CD4-positive, alpha-beta T cell treated with Interleukin-21 for 1 hour (primary cell): ENCODE results near the gene APH1B.
"Not testable (repeated sequence)": the region's sequence is repeated elsewhere in the genome, so short reads cannot be mapped to it uniquely, and the experiment has no call there.

ENCODE experiments used
- DNase-seq: peaks from one replicate; pipeline ENCODE4 v3.0.0-alpha.2; 2020

APH1B gene

DNA sequence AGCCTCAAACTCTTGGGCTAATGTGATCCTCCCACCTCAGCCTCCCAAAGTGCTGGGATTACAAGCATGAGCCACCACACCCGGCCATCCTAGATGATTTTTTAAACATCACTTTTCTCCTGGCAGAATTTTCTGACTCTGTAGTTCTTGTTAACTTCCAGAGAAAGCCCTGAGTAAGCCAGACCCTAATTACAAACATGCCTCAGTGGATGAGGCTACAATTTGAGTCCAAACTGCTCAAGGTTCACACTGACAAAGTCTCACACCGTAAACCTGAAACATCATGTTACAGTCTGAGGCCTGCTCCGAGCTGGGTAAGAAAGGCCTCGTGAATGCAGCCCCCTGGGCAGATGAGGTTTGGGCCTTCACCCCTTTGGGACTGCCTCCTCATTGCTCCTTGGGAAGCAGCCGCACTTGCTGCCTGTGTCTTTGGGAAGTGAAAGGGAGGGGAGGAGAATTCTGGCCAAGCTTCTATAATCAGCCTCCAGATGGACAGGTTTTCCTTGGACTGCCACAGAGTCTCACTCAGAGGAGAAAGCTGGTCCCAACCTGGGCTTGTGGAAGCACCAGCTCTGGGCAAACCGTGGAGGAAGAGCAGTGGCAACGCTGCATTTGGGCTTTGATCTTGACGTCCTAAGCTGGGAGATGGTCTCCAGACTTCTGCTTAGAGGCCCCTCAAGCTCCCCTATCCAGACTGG is 58.3 kb downstream of the APH1B start:
- no peak for DNase-seq

DNA sequence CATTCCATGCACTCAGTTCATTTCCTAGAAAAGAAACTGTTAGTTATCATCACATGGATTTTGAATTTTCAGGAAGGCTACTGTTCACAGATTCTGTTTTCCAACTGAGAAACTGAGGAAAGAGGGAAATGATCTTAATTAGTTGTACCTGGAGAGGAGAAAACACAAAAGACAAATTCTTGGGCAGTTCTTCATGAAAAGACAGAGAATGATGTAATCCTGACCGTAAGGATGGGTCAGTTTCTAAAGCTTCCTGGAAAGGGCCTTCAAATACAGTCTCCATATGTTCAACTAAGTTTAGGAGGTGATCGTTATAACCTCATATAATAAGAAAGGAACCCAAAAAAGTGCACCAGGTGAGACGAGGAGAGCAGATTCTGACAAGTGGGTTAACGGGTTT is 59.6 kb downstream of the APH1B start:
- no peak for DNase-seq

DNA sequence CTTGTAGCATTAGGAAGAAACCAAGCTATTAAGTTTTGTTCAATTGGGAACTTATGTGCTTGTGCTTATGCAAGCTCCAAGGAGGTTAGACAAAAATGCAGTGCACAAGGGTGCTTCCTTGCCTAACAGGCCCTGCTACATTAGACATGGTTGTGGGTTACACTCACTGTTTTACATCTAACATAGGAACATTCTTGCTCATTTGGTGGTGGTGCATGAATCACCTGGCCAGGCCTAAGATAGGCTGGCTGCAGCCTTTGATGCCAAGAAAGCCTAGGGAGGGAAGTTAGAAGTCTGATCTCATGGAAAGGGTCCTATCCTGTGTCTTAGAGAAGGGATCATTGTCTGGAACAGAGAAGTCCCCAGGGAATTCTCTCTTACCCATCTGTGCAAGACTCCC is 60.8 kb downstream of the APH1B start:
- no peak for DNase-seq

DNA sequence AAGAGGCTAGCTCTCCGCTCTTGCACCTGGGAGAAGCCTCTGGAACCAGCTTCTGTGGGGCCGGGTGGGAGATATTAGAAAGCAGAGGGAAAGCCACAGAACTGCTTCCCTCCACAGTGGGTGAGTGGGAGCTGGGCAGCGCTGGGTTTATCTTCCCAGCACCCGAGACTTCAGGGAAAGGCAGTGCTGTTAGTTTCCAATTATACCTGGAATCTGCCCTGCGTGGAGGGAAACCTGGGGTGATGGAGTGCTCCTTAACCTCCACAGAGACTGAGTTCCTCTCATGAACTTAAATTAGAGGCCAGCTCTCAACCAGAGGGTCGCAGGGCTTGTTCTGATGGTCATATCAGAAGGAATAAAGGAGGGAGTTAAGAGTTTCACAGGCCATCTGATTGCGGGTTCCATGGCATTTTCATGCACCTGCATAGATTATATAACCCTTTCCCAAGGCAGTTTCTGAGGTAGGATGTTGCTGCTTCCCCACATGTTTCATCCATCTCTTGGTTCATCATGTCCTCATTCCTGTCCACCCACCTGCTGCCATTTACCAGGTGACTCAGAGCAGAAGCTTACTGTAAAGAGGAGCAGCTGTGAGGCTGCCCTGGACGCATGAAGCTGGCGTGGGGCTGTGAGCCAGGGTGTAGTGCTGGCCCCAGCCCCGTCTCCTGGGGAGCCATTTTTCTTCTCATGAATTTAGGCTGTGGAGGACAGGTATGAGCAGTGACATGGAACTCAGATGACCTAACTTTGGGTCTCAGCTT is 61.8 kb downstream of the APH1B start:
- DNase-seq, result no peak

DNA sequence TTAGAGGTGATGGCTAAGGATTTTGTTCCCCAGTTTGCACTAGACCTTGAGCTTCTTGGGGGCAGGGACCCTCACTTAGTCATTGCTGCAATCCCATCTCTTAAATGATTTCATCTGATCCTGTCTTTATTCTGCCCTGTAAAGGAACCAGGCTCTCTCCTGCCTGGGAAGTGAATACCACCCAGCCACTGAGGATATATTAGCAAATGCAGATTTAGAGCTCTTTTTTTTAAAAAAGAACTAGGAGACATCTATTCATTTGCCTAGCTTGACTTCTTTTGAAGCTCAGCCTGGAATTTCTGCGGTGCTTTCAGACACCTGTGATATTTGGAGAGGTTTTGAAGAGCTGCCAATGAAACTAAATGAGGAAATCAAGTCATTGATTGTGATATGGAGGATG is 62.4 kb downstream of the APH1B start:
- DNase-seq, result no peak

DNA sequence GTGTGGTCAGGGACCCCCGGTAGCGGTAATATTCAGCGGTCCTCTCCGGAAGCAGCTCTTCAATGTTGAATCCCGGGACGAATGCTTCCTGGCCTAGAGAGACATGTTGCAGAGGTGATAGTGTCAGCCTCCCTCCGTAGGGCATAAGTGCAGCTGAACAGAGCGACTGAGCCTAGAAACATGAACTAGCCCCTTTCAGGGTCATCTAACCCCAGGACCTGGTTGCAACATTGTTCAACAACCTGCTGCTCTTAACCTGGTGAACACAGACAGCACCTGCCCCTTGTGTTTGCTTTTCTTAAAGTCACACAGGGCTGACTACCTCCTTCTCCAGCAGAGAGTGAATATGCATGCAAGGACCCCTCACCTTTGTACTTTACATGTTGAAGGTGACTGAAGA is 62.9 kb downstream of the APH1B start:
- DNase-seq, result no peak

GRCh38 chr15:63340878-63341277 is 63.5 kb downstream of the APH1B start:
- DNase-seq, result no peak

- DNase-seq, result no peak
Observed at GRCh38 chr15:63341898-63342297, 64.5 kb downstream of the APH1B start.

- not testable (repeated sequence) for DNase-seq
Observed at GRCh38 chr15:63342996-63343562, 65.7 kb downstream of the APH1B start.

GRCh38 chr15:63344731-63345390 is 67.5 kb downstream of the APH1B start:
- DNase-seq, result no peak

- DNase-seq, result no peak
Observed at GRCh38 chr15:63345391-63345752, 68.0 kb downstream of the APH1B start.

GRCh38 chr15:63347074-63347857 is 69.9 kb downstream of the APH1B start:
- no peak for DNase-seq

DNA sequence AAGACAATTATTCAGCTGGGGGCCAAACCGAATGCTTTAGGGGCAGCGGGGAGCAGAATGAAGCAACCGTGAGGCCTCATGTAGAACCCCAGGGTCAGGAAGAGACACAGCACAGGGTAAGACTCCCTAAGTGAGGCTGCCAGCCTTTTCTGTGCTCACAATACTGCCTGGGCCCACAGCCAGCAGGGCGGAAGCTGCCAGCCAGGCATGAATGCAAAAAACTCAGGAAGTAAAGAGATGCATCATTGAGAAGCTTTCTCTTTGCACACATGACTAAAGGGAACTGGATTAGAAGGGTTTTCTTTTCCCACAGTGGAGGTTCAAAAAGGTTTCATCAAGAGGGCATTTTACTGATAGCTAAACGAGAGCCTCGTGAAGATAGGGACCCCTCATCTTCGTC is 71.0 kb downstream of the APH1B start:
- no peak for DNase-seq

DNA sequence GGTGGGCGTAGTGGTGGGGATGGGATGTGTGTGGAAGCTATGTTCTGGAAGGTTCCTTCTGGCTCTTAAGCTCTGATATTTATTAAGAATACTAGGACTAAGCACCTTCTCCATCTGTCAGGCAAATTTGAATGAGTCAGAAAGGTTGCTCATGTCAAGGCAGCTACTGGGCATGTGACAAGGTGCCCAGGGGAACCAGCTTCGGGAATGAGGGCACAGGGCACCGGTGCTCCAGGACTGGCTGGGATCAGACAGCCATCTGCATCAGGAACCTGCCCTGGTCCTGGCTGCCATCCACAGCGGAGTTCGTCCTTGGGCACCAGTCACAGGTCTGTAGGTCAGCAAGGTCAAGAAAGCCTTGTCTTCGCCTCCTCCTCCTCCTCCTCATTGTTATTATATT is 71.8 kb downstream of the APH1B start:
- DNase-seq, result no peak

- DNase-seq, result no peak
Observed at GRCh38 chr15:63349621-63350020, 72.2 kb downstream of the APH1B start.

GRCh38 chr15:63350178-63350621 is 72.8 kb downstream of the APH1B start:
- no peak for DNase-seq

GRCh38 chr15:63351170-63351569 is 73.8 kb downstream of the APH1B start:
- no peak for DNase-seq

GRCh38 chr15:63352808-63353207 is 75.4 kb downstream of the APH1B start:
- DNase-seq, result no peak

- no peak for DNase-seq
Observed at GRCh38 chr15:63353261-63353660, 75.9 kb downstream of the APH1B start.

DNA sequence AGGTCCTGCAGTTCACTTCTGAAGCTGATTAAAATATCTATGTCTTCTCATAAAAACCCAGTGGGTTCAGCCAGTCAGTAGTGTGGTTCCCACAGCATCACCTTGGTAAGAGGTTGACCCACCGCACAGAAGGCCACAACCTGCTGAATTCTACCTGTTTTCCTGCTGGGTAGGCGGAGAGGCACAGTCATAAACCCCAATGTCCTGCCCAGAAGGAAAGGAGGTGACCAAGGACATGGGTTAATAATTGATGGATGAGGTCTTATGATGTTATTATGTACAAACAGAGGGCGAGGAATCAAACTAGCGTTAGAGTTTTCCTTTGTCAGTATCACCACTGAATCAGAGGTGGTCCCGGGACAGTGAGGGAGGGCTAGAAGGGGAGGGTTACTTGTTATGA is 76.5 kb downstream of the APH1B start:
- no peak for DNase-seq

DNA sequence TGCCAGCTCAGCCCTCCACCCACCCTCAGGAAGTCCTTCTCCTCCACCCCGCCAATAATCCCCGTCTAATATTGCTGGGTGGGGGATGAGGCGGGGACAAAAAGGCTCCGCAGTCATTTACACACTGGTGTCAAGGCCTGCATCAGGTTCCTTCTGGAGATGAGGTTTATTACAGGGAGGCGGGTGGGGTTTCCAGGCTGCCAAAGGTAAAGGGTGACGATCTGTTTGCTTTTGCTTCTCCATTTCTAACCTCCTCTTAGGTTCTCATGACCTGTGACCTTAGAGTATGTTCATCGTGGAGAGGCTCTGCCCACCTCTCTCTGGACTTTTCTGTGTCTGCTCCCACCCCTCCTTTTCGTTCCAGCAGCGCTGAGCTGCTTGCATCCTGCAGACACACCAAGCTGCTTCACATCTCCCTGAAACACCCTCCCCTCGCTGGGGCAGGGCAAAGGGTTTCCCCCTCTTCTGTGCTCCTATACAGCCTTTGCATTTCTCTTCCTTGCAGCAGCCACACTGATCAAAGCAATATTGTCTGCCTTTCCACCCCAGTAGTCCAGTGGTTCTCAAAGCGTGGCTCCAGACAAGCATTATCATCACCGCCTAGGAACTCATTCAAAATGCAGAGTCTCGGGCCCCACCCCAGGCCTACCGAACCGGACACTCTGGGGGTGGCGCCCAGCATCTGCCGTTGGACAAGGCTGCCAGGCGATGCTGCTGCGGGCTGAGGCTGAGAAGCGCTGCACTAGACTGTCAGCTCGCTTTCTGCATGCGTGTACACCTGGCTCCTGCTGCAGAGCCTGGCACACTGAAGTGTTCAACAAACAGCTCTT is 77.6 kb downstream of the APH1B start:
- no peak for DNase-seq

DNA sequence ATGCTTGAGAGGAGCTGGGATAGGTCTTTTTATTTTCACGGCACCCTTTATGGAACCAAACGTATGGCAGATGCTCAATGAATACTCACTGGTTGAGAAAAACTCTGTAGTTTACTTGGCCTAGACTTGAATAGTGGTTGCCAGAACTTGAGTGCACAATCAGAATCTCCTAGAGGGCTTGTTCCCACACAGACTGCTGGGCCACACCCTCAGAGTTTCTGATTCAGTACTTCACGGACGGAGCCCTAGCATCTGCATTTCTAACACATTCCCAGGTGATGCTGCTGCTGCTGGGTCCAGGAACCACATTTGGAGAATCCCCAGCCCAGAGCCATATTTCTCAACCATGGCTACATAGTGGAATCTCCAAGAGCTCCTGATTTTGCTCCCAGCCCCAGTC is 79.7 kb downstream of the APH1B start:
- no peak for DNase-seq
